Measurements from ENCODE around the gene LIN7A.

The LIN7A gene

GRCh38 chr12:80937391-80938238, at the start of gene LIN7A:
Gene LIN7A (minus strand): TSS chr12:80937934. CDS start chr12:80937722, 212 bp downstream.
- no peak for TF ChIP-seq CTCF (IDR thresholded peaks at IDR 0.05; ENCODE audit: insufficient read depth, missing control alignments)
- DNase-seq (ENCODE audit: insufficient read length, low spot score) (no peak), FAIRE-seq (no peak)

- no peak for DNase-seq (ENCODE audit: insufficient read length, low spot score)
- no peak for FAIRE-seq
- TF ChIP-seq CTCF (IDR thresholded peaks at IDR 0.05; ENCODE audit: insufficient read depth, missing control alignments) = no peak
Measured at GRCh38 chr12:80986224-80986623, 48.5 kb upstream of the LIN7A start.

- FAIRE-seq (no peak), DNase-seq (ENCODE audit: insufficient read length, low spot score) (no peak)
- no peak for TF ChIP-seq CTCF (IDR thresholded peaks at IDR 0.05; ENCODE audit: insufficient read depth, missing control alignments)
Measured at GRCh38 chr12:80979816-80980215, 42.1 kb upstream of the LIN7A start.

GRCh38 chr12:80979251-80979650, 41.5 kb upstream of the LIN7A start:
- no peak for TF ChIP-seq CTCF (IDR thresholded peaks at IDR 0.05; ENCODE audit: insufficient read depth, missing control alignments)
- no peak for FAIRE-seq

GRCh38 chr12:80977346-80977745, 39.6 kb upstream of the LIN7A start:
- FAIRE-seq (no peak), DNase-seq (ENCODE audit: insufficient read length, low spot score) (no peak)
- TF ChIP-seq CTCF (IDR thresholded peaks at IDR 0.05; ENCODE audit: insufficient read depth, missing control alignments) = no peak

More at GRCh38 chr12:80979251-80979650, 41.5 kb upstream of the LIN7A start:
- no peak for DNase-seq (ENCODE audit: insufficient read length, low spot score)

GRCh38 chr12:80968326-80968725, 30.6 kb upstream of the LIN7A start:
- FAIRE-seq (no peak), DNase-seq (ENCODE audit: insufficient read length, low spot score) (no peak)
- no peak for TF ChIP-seq CTCF (IDR thresholded peaks at IDR 0.05; ENCODE audit: insufficient read depth, missing control alignments)

GRCh38 chr12:80967565-80967964, 29.8 kb upstream of the LIN7A start:
- DNase-seq (ENCODE audit: insufficient read length, low spot score) = no peak
- no peak for FAIRE-seq
- TF ChIP-seq CTCF (IDR thresholded peaks at IDR 0.05; ENCODE audit: insufficient read depth, missing control alignments) = no peak
